Suppressor macrophage treated with lipopolysaccharide for 4 hours (primary cell): ENCODE data around the gene EXOSC5.
A peak's percentile ranks its signal among the peaks of the same experiment; 100 is the strongest.
"Not testable (repeated sequence)": the region's sequence is repeated elsewhere in the genome, so short reads cannot be mapped to it uniquely, and the experiment has no call there.

ENCODE experiments used
- DNase-seq: peaks from one replicate; pipeline ENCODE4 v3.0.0-alpha.2; 2020

EXOSC5 gene

DNA sequence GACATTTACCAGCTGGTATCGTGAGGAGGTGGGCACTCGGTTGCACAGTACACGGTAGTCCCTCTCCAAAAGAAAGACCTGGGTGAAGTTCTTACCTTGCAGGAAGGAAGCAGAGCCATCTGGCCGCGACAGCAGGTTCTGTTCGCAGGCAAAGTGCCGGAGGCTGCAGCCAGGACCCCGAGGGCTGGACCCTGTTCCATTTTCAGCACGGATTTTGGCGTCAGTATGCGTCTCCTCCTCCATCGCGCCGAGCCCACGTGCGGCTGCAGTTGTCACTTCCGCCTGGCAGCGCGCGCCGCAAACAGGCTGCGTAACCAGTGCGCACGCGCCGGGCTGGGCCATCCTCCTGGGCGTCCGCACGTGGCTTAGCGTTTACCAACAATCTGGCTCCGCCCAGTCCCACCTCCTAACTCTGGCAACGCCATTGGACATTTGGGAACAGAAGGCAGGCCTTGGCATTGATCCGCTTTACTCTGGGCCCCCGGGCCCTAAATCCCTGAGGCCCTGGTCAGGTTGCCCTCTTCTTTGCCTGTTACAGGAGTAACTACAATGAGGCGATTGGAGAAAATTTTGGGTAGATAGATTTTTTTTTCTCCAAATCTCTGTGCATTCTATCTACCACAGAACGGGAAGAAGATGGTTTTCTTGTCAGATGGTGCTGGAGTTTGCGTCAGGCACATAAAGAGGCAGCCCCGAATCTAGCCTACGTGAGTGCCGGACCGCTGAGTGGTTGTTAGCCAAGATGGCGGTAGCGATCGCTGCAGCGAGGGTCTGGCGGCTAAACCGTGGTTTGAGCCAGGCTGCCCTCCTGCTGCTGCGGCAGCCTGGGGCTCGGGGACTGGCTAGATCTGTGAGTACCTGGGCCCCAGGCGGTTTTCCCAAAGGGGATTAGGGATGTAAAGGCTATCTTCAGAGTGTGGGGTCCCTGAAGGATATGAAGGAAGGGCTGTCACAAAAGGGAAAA is at the start of gene EXOSC5, which contains the start of gene BCKDHA:
Gene EXOSC5 (minus strand): TSS at position 274 of the 964 bp plus-strand sequence. CDS start 31 bp downstream, at position 243.
Gene BCKDHA (plus strand): TSS at position 733 of the 964 bp plus-strand sequence. CDS start 10 bp downstream, at position 743.
- peak; percentile 100 for DNase-seq

DNA sequence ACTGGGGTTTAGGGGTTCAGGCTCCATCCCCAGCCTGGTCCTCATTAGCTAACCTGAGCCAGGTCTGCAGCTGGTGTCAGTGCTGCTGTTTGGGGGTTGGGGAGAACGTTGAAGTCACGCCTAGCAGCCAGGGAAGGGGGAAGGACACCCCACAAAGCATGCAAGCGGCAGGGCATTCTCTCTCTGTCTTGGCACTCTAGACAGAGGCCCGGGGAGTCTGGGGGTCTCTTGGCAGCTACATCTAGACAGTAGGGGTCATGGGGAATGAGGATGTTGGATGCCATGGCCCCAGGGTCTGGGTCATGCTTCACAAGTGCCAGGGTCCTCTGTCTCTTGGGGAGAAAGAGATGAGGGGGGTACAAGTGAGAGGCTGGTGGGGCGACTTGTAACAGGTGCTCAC is 48.4 kb upstream of the EXOSC5 start:
- DNase-seq: no peak

DNA sequence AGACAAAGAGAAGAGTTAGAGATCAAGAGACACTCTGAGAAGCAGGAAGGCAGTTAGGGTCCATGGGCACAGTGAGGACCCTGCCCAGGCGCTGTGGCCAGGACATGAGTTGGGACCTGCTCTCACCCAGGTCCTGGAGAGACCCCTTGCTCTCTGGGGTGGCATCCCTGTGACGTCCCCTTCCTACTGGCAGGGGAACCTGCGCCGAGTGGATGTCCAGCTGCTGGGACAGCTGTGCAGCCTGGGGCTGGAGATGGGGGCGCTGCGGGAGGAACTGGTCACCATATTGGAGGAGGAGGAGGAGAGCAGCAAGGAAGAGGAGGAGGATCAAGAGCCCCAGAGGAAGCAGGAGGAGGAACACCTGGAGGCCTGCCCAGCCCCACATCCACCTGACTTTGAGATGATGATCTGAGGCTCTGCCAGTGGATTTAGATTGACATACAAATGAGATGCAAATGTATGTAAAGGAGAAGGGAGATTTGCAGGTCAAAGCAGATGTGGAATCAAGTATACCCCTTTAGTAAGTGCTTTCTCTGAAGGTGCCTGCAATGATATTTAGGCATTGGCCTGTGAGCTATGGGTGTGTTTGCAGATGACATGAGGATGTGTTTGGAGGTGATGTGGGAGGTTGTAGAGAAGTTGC is 46.8 kb upstream of the EXOSC5 start:
- no peak for DNase-seq

DNA sequence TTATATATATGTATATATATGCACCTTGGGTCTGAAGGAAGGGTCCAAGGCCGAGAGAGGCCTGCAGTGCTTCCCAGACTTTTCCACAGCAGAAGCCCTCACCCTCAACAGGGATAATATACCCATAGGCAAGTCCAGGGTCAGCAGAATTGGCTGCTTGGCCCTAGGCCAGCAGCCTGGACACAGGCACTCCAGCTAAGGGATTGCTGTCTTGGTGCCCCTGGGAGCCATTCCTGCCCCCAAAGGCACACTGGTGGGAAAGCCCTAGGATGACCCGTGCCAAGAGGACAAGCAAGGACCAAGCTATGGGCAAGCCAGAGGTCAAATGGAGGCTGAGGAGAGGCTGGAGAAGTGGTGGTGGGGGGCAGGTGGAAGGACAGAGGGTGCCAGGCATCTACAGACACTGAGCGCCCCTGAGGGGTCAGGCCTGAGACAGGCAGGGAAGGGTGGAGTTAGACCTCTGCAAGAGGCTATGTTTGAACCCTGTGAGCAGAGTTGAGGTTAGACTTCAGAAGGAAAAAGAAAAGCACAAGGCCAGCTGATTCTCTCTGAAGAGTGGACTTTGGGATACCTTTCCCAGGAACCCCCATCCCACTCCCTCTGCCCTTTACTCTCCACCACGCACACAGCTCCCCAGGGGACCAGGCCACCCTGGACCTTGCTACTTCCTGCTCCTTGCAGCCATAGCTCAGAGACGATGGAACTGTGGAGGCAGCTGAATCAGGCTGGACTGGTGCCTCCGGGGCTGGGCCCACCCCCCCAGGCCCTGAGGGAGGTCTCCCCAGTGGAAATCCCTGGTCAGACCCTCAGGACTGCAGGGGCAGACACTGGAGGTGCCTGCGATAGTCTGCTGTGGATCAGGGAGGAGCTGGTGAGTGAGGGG is 45.6 kb upstream of the EXOSC5 start, which contains the start of gene ERICH4:
Gene ERICH4 (plus strand): TSS at position 684 of the 883 bp plus-strand sequence. CDS start 14 bp downstream, at position 698.
- DNase-seq: no peak

DNA sequence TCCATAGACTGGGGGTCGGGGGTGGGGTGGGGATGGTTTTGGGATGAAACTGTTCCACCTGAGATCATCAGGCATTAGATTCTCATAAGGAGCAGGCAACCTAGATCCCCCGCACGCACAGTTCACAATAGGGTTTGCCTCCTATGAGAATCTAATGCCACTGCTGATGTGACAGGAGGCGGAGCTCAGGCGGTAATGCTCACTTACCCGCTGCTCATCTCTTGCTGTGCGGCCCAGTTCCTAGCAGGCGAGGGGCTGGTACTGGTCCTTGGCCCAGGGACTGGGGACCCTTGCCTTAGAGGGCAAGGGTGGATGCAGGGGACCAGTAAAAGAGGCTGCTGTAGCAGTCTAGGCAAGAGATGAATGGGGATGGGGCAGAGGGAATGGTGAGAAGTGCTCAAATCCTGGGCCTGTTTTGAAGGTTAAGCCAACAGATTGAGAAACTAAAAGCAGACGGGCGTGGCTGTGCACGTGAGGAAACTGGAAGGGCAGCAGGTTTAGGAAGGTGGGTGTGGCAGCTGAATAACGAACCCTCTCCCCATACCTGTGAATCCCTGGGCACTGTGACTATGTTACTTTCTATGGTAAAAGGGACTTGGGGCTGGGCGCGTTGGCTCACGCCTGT is 44.3 kb upstream of the EXOSC5 start:
- no peak for DNase-seq

DNA sequence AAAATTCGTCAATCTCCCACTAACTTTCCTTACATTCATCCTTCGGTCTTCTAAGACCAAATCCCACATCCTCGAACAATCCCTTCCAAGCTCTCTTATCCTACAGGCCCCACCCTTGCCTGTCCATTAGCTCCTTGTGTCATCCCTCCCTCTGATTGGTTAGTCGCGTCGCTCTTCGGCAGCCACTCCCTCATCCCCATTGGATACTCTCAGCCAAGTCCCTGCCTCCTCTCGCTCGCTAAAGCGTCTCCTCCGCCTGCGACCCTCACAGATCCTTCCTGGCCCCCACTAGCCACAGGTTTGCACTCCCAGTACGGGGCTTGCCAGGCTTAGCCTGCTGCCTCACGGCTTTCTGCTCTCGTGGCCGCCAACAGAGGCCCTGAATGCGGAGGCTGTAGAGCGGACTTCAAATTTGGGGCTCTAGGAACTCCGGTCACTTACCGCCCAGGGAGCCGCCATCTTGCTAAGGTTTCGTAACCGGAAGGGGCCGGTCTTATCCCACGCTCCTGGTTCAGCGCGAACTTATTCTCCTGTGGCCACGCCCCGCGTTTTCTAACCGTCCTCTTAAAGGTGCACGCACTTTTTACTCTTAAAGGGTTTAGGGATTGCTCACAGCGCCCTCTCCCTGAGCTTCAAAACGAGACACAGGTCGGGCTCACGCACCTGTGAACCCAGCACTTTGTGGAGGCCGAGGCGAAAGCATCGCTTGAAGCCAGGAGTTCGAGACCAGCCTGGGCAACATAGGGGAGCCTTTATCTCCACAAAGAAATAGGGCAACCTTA is 42.5 kb upstream of the EXOSC5 start, which contains the start of gene DMAC2:
Gene DMAC2 (minus strand): TSS at position 472 of the 782 bp plus-strand sequence. CDS start 13 bp downstream, at position 459.
- peak; percentile 98 for DNase-seq

DNA sequence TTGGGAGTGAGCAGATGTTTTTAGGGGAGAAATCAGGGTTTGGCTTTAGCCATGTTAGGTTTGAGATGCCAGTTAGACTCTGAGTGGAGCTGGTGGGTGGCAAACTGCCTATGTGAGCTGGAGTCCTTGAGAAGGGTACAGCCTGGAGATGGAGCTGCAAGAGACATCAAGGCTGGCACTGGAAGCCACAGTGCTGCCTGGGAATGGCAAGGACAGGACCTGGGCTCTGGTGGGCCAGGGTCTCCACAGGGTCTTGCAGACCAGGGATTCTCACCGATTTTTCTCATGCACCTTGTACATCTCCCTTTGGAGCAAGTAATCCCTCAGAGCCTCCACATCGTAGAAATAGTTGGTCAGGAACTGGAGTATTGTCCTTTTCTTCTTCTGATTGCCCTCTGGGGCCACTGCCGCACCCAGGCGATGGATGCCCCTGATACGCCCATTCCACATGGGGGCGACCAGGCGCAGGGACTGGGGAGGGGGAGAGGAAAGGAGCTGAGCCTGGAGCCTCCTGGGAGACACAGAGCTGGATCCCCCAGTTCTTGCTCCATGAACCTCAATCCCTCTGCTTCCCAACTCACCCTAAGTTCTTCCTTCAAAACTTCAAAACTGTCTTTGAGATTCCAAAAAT is 40.9 kb upstream of the EXOSC5 start:
- no peak for DNase-seq

- DNase-seq: no peak
Measured at GRCh38 chr19:41436674-41436951, 39.5 kb upstream of the EXOSC5 start.

DNA sequence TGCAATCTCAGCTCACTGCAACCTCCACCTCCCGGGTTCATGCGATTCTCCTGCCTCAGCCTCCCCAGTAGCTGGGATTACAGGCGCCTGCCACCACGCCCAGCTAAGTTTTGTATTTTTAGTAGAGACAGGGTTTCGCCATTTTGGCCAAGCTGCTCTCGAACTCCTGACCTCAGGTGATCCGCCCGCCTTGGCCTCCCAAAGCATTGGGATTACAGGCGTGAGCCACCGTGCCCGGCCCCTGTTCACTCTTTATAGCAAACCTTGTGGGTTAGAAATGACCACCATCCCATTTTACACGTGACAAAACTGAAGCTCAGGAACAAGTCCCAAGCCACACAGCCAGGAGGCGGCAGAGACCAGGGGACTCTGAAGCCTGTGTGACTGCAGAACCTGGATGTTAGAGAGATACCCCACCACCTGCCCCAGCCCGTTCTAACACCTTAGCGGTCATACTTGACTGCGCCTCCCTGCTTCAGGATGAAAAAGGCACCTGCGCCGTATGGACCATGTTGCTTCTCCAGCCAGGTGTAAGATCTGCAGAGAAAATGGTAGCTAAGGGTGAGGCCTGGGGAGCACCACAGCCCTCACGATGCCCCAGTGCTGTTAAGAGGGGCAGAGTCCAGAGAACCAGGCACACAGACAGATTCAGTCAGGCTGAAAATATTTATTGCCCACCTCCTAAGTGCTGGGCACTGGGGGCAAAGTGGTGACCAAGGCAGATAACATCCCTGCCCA is 38.9 kb upstream of the EXOSC5 start:
- DNase-seq: no peak

DNA sequence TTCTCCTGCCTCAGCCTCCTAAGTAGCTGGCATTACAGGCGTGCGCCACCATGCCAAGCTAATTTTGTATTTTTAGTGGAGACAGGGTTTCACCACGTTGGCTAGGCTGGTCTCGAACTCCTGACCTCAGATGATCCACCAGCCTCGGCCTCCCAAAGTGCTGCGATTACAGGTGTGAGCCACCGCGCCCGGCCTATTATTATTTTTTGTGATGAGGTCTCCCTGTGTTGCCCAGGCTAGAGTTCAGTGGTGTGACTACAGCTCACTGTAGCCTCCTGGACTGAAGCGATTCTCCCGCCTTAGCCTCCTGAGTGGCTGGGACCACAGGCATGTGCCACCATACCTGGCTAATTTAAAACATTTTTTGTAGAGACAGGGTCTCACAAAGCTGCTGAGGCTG is 38.2 kb upstream of the EXOSC5 start:
- not testable (repeated sequence) for DNase-seq

DNA sequence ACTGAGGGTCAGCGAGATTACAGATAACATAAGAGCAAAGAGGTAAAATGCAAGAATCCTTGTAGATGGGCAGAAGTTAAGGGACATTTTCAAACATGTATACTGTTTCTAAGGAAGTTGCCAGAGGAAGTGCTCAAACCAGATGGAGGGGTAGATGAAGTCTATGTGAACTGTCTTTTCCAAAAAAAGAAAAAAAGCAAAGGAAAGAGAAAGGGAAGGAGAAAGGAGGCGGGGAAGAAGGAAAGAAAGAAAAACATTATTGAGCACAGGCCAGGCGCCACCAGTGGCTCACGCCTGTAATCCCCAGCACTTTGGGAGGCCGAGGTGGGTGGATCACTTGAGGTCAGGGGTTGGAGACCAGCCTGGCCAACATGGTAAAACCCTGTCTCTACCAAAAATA is 37.3 kb upstream of the EXOSC5 start:
- no peak for DNase-seq

GRCh38 chr19:41433171-41433570 is 36.0 kb upstream of the EXOSC5 start:
- DNase-seq: no peak

DNA sequence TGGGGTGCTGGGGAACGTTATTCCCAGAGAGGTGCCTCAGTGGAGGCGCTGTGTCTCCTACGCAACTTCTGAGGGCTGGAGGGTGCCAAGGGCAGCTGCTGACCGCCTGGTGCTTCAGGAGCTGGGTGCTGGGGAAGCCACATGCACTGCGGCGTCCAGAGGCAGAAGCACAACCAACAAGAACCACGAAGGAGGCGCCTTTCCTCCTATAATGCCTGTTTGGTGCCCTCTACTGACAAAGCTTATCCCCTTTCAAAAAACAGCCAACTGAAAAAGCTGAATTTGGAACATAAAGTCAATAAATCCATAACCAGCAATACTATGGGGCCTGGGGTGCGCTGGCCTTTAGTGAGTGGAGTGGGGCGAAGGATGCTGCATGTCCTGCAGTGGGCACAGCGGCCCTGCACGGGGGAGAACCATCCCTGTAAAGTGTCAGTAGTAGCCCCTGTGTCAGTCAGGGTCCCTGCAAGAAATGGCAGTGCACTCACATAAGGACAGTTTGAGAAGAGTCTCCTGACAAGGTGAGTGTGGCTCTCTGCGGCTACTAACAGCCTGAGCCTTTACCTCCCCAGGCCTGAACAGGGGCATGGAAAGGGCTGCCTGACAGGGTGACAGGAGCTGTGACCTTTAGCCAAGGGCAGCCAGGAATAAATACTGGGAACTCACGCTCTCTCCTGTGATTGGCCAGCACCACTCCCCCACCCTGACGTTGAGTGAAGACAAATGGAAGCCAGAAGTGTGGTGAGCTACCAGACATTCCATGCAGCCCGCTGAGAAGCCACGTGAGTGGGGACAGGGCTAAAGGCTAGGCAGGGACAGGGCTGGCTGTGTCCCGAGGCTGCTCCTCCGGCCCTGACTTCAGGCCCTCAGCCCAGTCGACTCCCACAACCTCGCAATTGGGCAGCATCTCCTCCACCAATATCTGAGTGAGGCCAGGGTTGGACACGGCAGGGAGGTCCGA is 34.5 kb upstream of the EXOSC5 start:
- peak; percentile 67 for DNase-seq

GRCh38 chr19:41430922-41431321 is 33.8 kb upstream of the EXOSC5 start:
- DNase-seq: no peak

DNA sequence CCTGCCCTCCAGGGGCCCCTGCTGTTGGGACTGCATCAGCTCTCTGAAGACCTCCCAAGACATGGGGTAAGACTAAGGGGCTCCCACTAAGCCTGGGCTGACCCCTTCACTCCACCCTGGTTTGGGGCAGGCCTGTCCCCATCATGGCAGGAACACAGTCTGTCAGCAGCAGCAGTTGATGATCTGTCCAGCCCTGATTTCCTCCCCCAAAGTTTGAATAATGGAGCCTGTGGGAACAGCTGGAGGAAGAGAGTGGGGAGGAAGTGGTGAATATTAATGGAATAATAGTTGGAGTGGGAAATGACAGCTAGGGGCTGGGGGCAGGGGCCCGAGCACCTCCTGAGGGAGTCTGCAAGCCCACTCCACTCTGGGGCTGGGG is 31.3 kb upstream of the EXOSC5 start:
- no peak for DNase-seq

DNA sequence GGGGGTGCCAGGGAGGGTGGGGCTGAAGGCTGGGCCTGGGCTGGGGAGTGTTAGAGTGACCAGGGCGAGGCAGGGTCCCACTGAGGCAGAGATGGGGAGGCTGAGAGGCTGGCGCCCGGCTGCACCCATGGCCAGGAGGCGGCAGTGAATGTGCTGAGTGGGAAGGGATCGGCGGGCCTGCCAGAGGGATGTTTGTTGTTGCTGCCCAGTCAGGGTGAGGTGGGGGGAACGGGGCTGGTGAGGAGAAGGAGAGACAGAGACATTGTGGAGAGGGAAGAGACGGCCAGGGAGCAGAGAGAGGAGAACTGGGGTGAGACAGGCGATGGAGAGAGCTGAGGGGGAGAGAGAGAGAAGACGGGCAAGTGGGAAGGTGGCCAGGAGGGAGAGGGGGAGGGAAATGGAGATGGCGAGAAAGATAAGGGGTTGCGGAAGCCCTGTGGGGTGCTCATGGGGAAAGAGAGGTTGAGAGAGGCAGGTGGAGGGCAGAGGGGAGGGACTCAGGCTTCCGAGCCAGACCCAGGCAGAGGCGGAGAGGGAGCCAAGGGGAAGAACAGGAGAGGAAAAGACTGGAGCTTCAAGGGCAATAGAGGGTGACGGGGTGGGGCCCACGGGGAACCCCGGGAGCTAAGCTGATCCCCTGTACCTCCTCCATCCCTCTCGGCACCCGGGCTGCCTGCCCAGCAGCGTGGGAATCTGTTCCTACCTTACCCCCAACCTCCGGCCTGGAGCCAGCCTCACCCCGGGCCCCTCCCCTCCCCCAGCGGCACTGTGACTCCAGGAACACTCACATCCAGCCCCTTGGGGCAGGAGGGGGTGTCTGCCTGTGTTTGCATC is 30.7 kb upstream of the EXOSC5 start:
- peak; percentile 15 for DNase-seq

- DNase-seq: peak; percentile 70
Measured at GRCh38 chr19:41426952-41427646, 29.9 kb upstream of the EXOSC5 start, which contains the start of gene B3GNT8. B3GNT8 (minus strand) TSS chr19:41427374; CDS start chr19:41426778, 596 bp downstream.
